ENCODE data around the gene PSTPIP2. TPM values are rescaled to one million over a fixed set of nuclear protein-coding genes. Genes with fewer than 3 reads are reported as not detected.

The PSTPIP2 gene
- total and polyA plus RNA-seq, 2 donors (not counting 1 experiment from before 2014, with no cell fraction given) = 0.42 to 0.76 TPM

DNA sequence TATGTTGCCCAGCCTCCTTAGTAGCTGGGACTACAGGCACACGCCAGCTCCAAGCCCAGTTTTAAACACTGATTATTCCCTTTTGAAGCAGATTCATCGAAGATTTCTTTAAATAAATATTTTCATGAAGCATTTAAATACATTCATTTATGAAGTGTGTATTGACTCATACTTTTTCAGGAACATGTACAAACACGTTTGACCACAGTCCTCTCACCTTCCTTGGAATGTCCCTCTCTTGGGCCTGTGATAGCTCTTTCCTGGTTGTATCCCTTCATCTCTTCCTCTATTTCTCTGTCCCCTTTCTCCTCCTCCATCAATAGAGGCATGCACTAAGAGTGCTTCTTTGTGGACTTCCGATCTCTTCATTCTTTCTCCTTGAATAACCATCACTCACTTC lies 2.5 kb downstream of the PSTPIP2 start:
- no peaks in the 10 kb centered on the region for H3K79me2 ChIP-seq (ENCODE audit: control insufficient read depth, insufficient read depth, low read length)
- H3K4me3 Mint-ChIP-seq = no peak overlapping the region

GRCh38 chr18:46068763-46069162 lies 3.3 kb downstream of the PSTPIP2 start:
- no peak overlapping the region for H3K9ac ChIP-seq (ENCODE audit: low read length)
- ChIA-PET CTCF (no interaction called here), POLR2A (no interaction called here)
- H3K27ac ChIP-seq (ENCODE audit: low read length in 2 of 2) = no peak overlapping the region
- no peaks in the 10 kb centered on the region for H4K20me1 ChIP-seq (ENCODE audit: control insufficient read depth, insufficient read depth, low read length, poor library complexity, severe bottlenecking)
- peaks cover 19% of the 10 kb centered on the region for H3K4me1 Mint-ChIP-seq
- peaks cover 7% of the 10 kb centered on the region for H3K27me3 Mint-ChIP-seq
- H3K27ac Mint-ChIP-seq = no peak overlapping the region
- intact Hi-C loops (cut with micrococcal nuclease) = no loop called here
- H3K79me2 ChIP-seq (ENCODE audit: control insufficient read depth, insufficient read depth, low read length) = no peaks in the 10 kb centered on the region
- peaks cover 0 to 34% (median 13%) of the 10 kb centered on the region in 4 experiments for H3K27me3 ChIP-seq (replicated peaks in 1 of 4; ENCODE audit: control extremely low read depth in 1 of 4, control insufficient read depth in 3 of 4, insufficient read depth in 4 of 4, low read length in 3 of 4)
- no peaks in the 10 kb centered on the region for H3K9me3 Mint-ChIP-seq (ENCODE audit: insufficient read depth)
- no peak overlapping the region for H3K4me2 ChIP-seq (replicated peaks; ENCODE audit: low read depth, low read length, poor library complexity, severe bottlenecking)
- TF ChIP-seq EZH2 (IDR thresholded peaks at IDR 0.05; ENCODE audit: borderline replicate concordance, insufficient read depth, low read depth, low read length, poor library complexity, severe bottlenecking) (no peak), CTCF (IDR thresholded peaks at IDR 0.05) (no peak)
- H3K9me3 ChIP-seq (ENCODE audit: control extremely low read depth in 1 of 3, control insufficient read depth in 2 of 3, insufficient read depth in 1 of 3, low read length in 2 of 3) = peaks cover 0 to 7% (median 0%) of the 10 kb centered on the region in 3 donors
- no peak for ATAC-seq (ENCODE audit: low read depth)
- DNase-seq = no peak
- H3K36me3 ChIP-seq (replicated peaks in 1 of 2; ENCODE audit: control extremely low read depth in 1 of 2, control insufficient read depth in 1 of 2, extremely low read depth in 1 of 2, insufficient read depth in 2 of 2, low read length in 1 of 2) = no peaks in the 10 kb centered on the region
- 43% methylated on average over 1 of the region's 1 CpG for WGBS (ENCODE audit: insufficient coverage)
- H2AFZ ChIP-seq (ENCODE audit: insufficient read depth, low read depth, low read length, poor library complexity, severe bottlenecking) = no peak overlapping the region
- H3K4me3 Mint-ChIP-seq = no peak overlapping the region
- H3K4me3 ChIP-seq (ENCODE audit: control extremely low read depth in 1 of 5, extremely low read depth in 1 of 5, insufficient read depth in 1 of 5, low read depth in 2 of 5, low read length in 4 of 5) = no peak overlapping the region
- peaks cover 17 to 26% of the 10 kb centered on the region in 2 donors for H3K4me1 ChIP-seq (ENCODE audit: control insufficient read depth in 2 of 2, insufficient read depth in 2 of 2, low read length in 2 of 2)

More for the DNA sequence above, 2.5 kb downstream of the PSTPIP2 start:
- Histone ChIP-seq H4K20me1 (ENCODE audit: control insufficient read depth, insufficient read depth, low read length, poor library complexity, severe bottlenecking) (no peaks in the 10 kb centered on the region), H3K4me3 (ENCODE audit: control extremely low read depth in 1 of 5, extremely low read depth in 1 of 5, insufficient read depth in 1 of 5, low read depth in 2 of 5, low read length in 4 of 5) (no peak overlapping the region), H3K9me3 (ENCODE audit: control extremely low read depth in 1 of 3, control insufficient read depth in 2 of 3, insufficient read depth in 1 of 3, low read length in 2 of 3) (peaks cover 0 to 7% (median 0%) of the 10 kb centered on the region in 3 donors), H3K9ac (ENCODE audit: low read length) (no peak overlapping the region), H3K36me3 (replicated peaks in 1 of 2; ENCODE audit: control extremely low read depth in 1 of 2, control insufficient read depth in 1 of 2, extremely low read depth in 1 of 2, insufficient read depth in 2 of 2, low read length in 1 of 2) (no peaks in the 10 kb centered on the region), H3K4me2 (replicated peaks; ENCODE audit: low read depth, low read length, poor library complexity, severe bottlenecking) (no peak overlapping the region), H3K27me3 (replicated peaks in 1 of 4; ENCODE audit: control extremely low read depth in 1 of 4, control insufficient read depth in 3 of 4, insufficient read depth in 4 of 4, low read length in 3 of 4) (peaks cover 0 to 34% (median 13%) of the 10 kb centered on the region in 4 experiments), H2AFZ (ENCODE audit: insufficient read depth, low read depth, low read length, poor library complexity, severe bottlenecking) (no peak overlapping the region), H3K27ac (ENCODE audit: low read length in 2 of 2) (no peak overlapping the region), H3K4me1 (ENCODE audit: control insufficient read depth in 2 of 2, insufficient read depth in 2 of 2, low read length in 2 of 2) (peaks cover 17 to 26% of the 10 kb centered on the region in 2 donors)
- no peak for DNase-seq
- Mint-ChIP-seq H3K4me1 (peaks cover 19% of the 10 kb centered on the region), H3K9me3 (ENCODE audit: insufficient read depth) (no peaks in the 10 kb centered on the region), H3K27me3 (peaks cover 7% of the 10 kb centered on the region), H3K27ac (no peak overlapping the region)
- WGBS (ENCODE audit: insufficient coverage) = 86% methylated on average over 1 of the region's 4 CpGs
- intact Hi-C loops (cut with micrococcal nuclease) = no loop called here
- CTCF ChIA-PET = no interaction called here
- no peak for TF ChIP-seq CTCF (IDR thresholded peaks at IDR 0.05)
- TF ChIP-seq EZH2 (IDR thresholded peaks at IDR 0.05; ENCODE audit: borderline replicate concordance, insufficient read depth, low read depth, low read length, poor library complexity, severe bottlenecking) = no peak
- ATAC-seq (ENCODE audit: low read depth) = no peak
- POLR2A ChIA-PET = no interaction called here

Data from B cell (primary cell).